Measurements from ENCODE around the gene SEBOX. TPM values are rescaled to one million over a fixed set of nuclear protein-coding genes. Genes with fewer than 3 reads are reported as not detected.
A peak's percentile ranks its signal among the peaks of the same experiment; 100 is the strongest.

SEBOX gene
- total RNA-seq, 1 donor from 2014 or later: not detected

- Histone ChIP-seq H3K9me3 (ENCODE audit: insufficient read depth, low read depth, low read length) (no peaks in the 10 kb centered on the region), H4K20me1 (ENCODE audit: insufficient read depth, low read length) (no peaks in the 10 kb centered on the region), H3K4me2 (ENCODE audit: low read length) (peak within 1 kb of the TSS; percentile 99), H3K36me3 (ENCODE audit: insufficient read depth, low read length) (peaks cover 43% of the 10 kb centered on the region), H3K4me1 (ENCODE audit: insufficient read depth, low read length) (peaks cover 18% of the 10 kb centered on the region), H3K9ac (ENCODE audit: low read length) (peak within 1 kb of the TSS; percentile 98), H3K27ac (ENCODE audit: low read depth, low read length) (peak within 1 kb of the TSS; percentile 87), H3K27me3 (ENCODE audit: insufficient read depth, low read length) (no peaks in the 10 kb centered on the region), H3K79me2 (ENCODE audit: insufficient read depth, low read length) (peaks cover 49% of the 10 kb centered on the region), H3K4me3 (ENCODE audit: insufficient read depth, low read depth, low read length) (peak within 1 kb of the TSS; percentile 85), H2AFZ (ENCODE audit: low read depth, low read length) (peak within 1 kb of the TSS; percentile 80)
- Mint-ChIP-seq H3K4me3 (ENCODE audit: unreplicated experiment) (peak within 1 kb of the TSS; percentile 98), H3K36me3 (ENCODE audit: low read depth, unreplicated experiment) (peaks cover 15% of the 10 kb centered on the region), H3K27ac (ENCODE audit: unreplicated experiment) (peak within 1 kb of the TSS; percentile 92), H3K4me1 (ENCODE audit: low read depth, unreplicated experiment) (peaks cover 10% of the 10 kb centered on the region), H3K27me3 (ENCODE audit: low read depth, unreplicated experiment) (no peaks in the 10 kb centered on the region), H3K9me3 (ENCODE audit: unreplicated experiment) (no peaks in the 10 kb centered on the region)
- TF ChIP-seq EZH2 (IDR thresholded peaks at IDR 0.05; ENCODE audit: insufficient read depth, low read length) (no peak), CTCF (IDR thresholded peaks at IDR 0.05; ENCODE audit: insufficient read depth, low read depth, low read length) (no peak)
- FAIRE-seq: no peak
- peak; percentile 87 for DNase-seq (ENCODE audit: low read depth)
These were observed 7.7 kb downstream of the SEBOX start, which contains the start of gene POLDIP2 for GRCh38 chr17:28357061-28357900. Gene POLDIP2 (minus strand): TSS chr17:28357527. CDS start chr17:28357448, 79 bp downstream.

- no peak overlapping the region for H2AFZ ChIP-seq (ENCODE audit: low read depth, low read length)
- Mint-ChIP-seq H3K27ac (ENCODE audit: unreplicated experiment) (peak overlapping the region; percentile 70), H3K9me3 (ENCODE audit: unreplicated experiment) (peaks cover 5% of the 10 kb centered on the region), H3K4me3 (ENCODE audit: unreplicated experiment) (no peak overlapping the region), H3K4me1 (ENCODE audit: low read depth, unreplicated experiment) (peaks cover 20% of the 10 kb centered on the region), H3K36me3 (ENCODE audit: low read depth, unreplicated experiment) (peaks cover 22% of the 10 kb centered on the region), H3K27me3 (ENCODE audit: low read depth, unreplicated experiment) (no peaks in the 10 kb centered on the region)
- no peak overlapping the region for H3K4me3 ChIP-seq (ENCODE audit: insufficient read depth, low read depth, low read length)
- H3K9ac ChIP-seq (ENCODE audit: low read length): no peak overlapping the region
- DNase-seq (ENCODE audit: low read depth): no peak
- no peak overlapping the region for H3K4me2 ChIP-seq (ENCODE audit: low read length)
- H3K27ac ChIP-seq (ENCODE audit: low read depth, low read length): no peak overlapping the region
- H3K36me3 ChIP-seq (ENCODE audit: insufficient read depth, low read length): peaks cover 49% of the 10 kb centered on the region
- H3K9me3 ChIP-seq (ENCODE audit: insufficient read depth, low read depth, low read length): no peaks in the 10 kb centered on the region
- peaks cover 25% of the 10 kb centered on the region for H4K20me1 ChIP-seq (ENCODE audit: insufficient read depth, low read length)
- peaks cover 30% of the 10 kb centered on the region for H3K4me1 ChIP-seq (ENCODE audit: insufficient read depth, low read length)
- no peak for FAIRE-seq
- no peak for TF ChIP-seq CTCF (IDR thresholded peaks at IDR 0.05; ENCODE audit: insufficient read depth, low read depth, low read length)
- no peak for TF ChIP-seq EZH2 (IDR thresholded peaks at IDR 0.05; ENCODE audit: insufficient read depth, low read length)
- peaks cover 14% of the 10 kb centered on the region for H3K79me2 ChIP-seq (ENCODE audit: insufficient read depth, low read length)
- no peaks in the 10 kb centered on the region for H3K27me3 ChIP-seq (ENCODE audit: insufficient read depth, low read length)
These were observed 14.7 kb downstream of the SEBOX start for GRCh38 chr17:28350271-28350670.

GRCh38 chr17:28348979-28349378 lies 16.0 kb downstream of the SEBOX start:
- H3K27ac Mint-ChIP-seq (ENCODE audit: unreplicated experiment): no peak overlapping the region
- peaks cover 49% of the 10 kb centered on the region for H3K36me3 ChIP-seq (ENCODE audit: insufficient read depth, low read length)
- H3K36me3 Mint-ChIP-seq (ENCODE audit: low read depth, unreplicated experiment): peaks cover 23% of the 10 kb centered on the region

More at GRCh38 chr17:28348979-28349378, 16.0 kb downstream of the SEBOX start:
- Mint-ChIP-seq H3K4me3 (ENCODE audit: unreplicated experiment) (no peak overlapping the region), H3K27me3 (ENCODE audit: low read depth, unreplicated experiment) (no peaks in the 10 kb centered on the region), H3K9me3 (ENCODE audit: unreplicated experiment) (peaks cover 5% of the 10 kb centered on the region), H3K4me1 (ENCODE audit: low read depth, unreplicated experiment) (peaks cover 19% of the 10 kb centered on the region)
- Histone ChIP-seq H3K79me2 (ENCODE audit: insufficient read depth, low read length) (peaks cover 10% of the 10 kb centered on the region), H2AFZ (ENCODE audit: low read depth, low read length) (no peak overlapping the region), H3K4me1 (ENCODE audit: insufficient read depth, low read length) (peaks cover 38% of the 10 kb centered on the region), H3K27ac (ENCODE audit: low read depth, low read length) (no peak overlapping the region), H4K20me1 (ENCODE audit: insufficient read depth, low read length) (peaks cover 35% of the 10 kb centered on the region), H3K4me2 (ENCODE audit: low read length) (no peak overlapping the region), H3K9ac (ENCODE audit: low read length) (no peak overlapping the region), H3K27me3 (ENCODE audit: insufficient read depth, low read length) (no peaks in the 10 kb centered on the region), H3K4me3 (ENCODE audit: insufficient read depth, low read depth, low read length) (no peak overlapping the region), H3K9me3 (ENCODE audit: insufficient read depth, low read depth, low read length) (no peaks in the 10 kb centered on the region)
- FAIRE-seq: no peak
- no peak for DNase-seq (ENCODE audit: low read depth)
- TF ChIP-seq CTCF (IDR thresholded peaks at IDR 0.05; ENCODE audit: insufficient read depth, low read depth, low read length) (no peak), EZH2 (IDR thresholded peaks at IDR 0.05; ENCODE audit: insufficient read depth, low read length) (no peak)

Data from astrocyte (in vitro differentiated cells and primary cell).